ENCODE measurements around the gene DNAH10.
"Not testable (repeated sequence)": the region's sequence is repeated elsewhere in the genome, so short reads cannot be mapped to it uniquely, and the experiment has no call there.

Gene DNAH10

GRCh38 chr12:123910057-123910456 is 148.0 kb downstream of the DNAH10 start:
- no peak for DNase-seq

DNA sequence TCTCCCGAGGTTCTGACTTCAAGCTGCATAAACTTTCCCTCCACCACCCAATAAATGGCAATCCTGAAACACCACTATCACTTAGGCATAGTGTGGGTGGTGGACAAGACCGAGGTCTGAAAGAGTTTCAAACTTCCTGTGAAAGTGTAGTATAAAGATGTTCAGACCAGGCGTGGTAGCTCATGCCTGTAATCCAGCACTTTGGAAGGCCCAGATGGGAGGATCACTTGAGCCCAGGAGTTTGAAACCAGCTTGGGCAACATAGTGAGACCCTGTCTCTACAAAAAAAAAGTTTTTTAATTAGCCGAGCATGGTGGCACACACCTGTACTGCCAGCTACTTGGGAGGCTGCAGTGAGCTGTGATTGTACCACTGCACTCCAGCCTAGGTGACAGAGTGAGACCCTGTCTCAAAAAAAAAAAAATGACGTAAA is 148.7 kb downstream of the DNAH10 start:
- DNase-seq, result no peak

DNA sequence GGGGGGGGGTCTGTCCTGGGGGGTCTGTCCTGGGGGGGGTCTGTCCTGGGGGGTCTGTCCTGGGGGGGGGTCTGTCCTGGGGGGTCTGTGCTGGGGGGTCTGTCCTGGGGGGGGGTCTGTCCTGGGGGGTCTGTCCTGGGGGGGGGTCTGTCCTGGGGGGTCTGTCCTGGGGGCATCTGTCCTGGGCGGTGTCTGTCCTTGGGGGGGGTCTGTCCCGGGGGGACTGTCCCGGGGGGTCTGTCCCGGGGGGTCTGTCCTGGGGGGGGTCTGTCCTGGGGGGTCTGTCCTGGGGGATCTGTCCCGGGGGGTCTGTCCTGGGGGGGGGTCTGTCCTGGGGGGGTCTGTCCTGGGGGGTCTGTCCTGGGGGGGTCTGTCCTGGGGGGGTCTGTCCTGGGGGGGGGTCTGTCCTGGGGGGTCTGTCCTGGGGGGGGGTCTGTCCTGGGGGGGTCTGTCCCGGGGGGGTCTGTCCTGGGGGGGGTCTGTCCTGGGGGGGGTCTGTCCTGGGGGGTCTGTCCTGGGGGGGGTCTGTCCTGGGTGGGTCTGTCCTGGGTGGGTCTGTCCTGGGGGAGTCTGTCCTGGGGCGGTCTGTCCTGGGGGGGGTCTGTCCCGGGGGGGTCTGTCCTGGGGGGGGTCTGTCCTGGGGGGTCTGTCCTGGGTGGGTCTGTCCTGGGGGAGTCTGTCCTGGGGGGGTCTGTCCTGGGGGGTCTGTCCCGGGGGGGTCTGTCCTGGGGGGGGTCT is 149.7 kb downstream of the DNAH10 start:
- not testable (repeated sequence) for DNase-seq

DNA sequence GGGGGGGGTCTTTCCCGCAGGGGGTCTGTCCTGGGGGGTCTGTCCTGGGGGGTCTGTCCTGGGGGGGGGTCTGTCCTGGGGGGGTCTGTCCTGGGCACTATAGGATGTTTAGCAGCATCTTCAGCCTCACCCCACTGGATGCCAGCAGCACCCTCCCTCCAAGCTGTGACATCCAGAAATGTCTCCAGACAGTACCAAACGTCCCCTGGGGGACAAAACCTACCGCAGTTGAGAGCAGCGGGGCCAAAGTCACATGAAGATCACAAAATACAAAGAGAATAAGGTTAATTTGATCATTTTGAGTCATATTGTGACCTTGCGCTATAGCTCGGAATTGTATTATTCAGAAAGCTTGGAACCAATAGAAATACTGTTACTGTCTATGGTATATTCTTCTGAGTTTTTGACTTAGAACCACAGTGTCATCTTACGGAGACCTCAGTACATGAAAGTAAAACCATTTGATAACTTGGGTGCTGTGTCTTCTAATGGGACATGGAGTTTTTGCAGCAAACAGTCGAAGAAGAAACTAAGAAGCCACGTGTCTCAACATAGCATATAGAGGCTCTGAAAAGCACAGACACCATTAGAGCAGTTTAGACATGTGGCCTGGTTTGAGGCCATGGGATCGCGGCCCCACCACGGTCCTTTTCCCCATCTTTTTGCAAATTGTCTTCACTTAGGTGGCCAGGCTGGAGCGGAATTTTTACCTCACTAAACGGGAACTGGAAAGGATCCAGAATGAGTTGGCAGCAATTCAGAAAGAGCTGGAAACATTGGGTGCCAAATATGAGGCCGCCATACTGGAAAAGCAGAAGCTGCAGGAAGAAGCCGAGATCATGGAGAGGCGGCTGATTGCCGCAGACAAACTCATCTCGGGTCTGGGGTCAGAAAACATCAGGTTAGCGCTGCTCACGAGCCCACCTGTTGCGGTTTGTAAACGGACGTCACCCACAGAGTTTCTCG is 150.6 kb downstream of the DNAH10 start:
- no peak for DNase-seq

GRCh38 chr12:123914726-123915333 is 152.7 kb downstream of the DNAH10 start:
- DNase-seq, result no peak

- peak; percentile 30 to 35 for DNase-seq
Measured at GRCh38 chr12:123916729-123917128, 154.6 kb downstream of the DNAH10 start.

GRCh38 chr12:123917337-123917850 is 155.3 kb downstream of the DNAH10 start:
- DNase-seq, result no peak

GRCh38 chr12:123919980-123920360 is 157.9 kb downstream of the DNAH10 start:
- no peak for DNase-seq

- no peak for DNase-seq
Measured at GRCh38 chr12:123923038-123923437, 160.9 kb downstream of the DNAH10 start.

DNA sequence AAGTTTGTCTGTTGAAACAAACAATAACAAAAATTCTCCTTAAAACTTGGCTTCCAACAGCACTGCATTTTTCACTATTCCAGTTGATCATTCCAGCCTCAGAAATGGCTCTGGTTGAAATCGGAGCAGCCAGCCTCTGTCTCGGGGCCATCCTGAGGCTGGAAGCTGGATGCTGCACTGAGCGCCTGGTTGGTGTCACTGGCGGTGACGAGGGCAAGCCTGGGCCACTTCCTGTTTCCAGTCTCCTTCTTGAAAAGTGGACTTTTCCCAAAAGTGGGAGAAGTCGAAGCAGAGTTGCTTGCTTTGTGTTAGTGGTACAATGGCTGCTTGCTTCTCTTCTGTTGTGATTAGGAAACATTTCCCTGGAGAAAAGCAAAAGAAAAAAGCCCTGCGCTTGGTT is 161.8 kb downstream of the DNAH10 start:
- DNase-seq, result no peak

GRCh38 chr12:123924539-123924938 is 162.4 kb downstream of the DNAH10 start:
- no peak for DNase-seq

DNA sequence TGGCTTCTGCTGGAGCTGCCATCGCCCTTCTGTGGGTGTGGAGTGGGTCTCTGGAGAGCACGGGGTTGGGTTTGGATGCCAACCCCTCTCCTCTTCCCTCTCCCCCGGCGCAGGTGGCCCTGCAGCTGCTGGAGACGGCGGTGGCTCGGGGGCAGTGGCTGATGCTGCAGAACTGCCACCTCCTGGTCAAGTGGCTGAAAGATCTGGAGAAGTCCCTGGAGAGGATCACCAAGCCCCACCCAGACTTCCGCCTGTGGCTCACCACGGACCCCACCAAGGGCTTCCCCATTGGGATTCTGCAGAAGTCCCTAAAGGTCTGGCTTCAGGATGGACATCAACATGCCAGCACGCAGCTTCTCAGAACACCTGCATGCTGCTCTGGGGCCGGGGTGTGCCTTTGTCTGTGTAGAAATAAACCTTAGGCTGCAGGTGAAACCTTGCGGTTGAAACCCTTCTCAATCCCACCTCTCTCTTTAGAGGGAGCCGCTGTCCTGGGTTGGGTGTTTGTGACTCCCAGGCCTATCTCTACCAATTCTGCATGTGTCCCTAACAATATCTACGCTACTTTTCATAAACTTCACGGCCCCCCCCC is 166.3 kb downstream of the DNAH10 start:
- no peak for DNase-seq

DNA sequence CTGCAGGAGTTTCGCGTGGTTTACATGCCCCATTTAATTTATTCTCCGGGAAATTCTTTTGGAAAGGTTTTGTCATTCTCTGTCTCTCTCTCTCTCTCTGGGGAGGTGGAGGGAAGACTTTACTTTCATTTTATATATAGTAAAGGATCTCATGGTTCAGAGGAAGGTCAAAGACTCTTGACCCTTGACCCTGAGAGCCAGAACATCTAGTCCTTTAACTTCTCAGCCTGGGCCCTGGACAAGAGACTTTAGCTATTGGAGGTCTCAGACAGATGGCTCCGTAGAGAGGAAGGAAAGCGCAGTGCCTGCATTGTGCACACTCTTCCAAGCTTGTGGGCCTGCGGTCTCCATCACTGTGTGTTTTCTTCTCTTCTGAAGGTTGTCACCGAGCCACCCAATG is 166.8 kb downstream of the DNAH10 start:
- DNase-seq, result no peak

GRCh38 chr12:123929946-123930583 is 168.0 kb downstream of the DNAH10 start:
- no peak for DNase-seq

- no peak for DNase-seq
Measured at GRCh38 chr12:123931686-123932321, 169.7 kb downstream of the DNAH10 start.

- DNase-seq, result no peak
Measured at GRCh38 chr12:123933214-123933613, 171.1 kb downstream of the DNAH10 start.

- no peak for DNase-seq
Measured at GRCh38 chr12:123934016-123934620, 172.0 kb downstream of the DNAH10 start.

DNA sequence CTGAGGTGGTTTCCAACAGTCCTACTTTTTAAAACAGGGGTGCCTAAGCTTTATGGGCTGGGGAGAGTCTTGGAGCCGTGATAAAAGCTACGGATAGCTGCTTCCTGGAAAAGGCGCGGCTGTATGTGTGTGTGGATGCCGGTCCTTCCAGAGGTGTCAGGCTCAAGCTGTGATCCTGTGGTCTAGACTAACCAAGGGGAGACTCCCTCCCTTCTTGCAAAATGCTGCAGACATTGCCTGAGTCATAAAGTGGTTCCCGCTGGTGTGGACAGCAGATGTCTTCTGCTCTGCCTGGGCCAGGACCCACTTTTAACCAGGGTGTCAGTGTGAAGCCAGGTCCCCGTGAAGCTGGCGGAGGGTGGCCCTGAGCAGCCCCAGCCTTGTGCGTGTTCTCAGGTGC is 172.7 kb downstream of the DNAH10 start:
- DNase-seq, result no peak

- DNase-seq, result no peak
Measured at GRCh38 chr12:123935956-123936355, 173.9 kb downstream of the DNAH10 start.

- no peak for DNase-seq
Measured at GRCh38 chr12:123936471-123936870, 174.4 kb downstream of the DNAH10 start.

- no peak for DNase-seq
Measured at GRCh38 chr12:123936956-123937706, 175.0 kb downstream of the DNAH10 start.
